Measurements from ENCODE around the gene NOVA2.

NOVA2 gene

GRCh38 chr19:45885556-45886426 lies 87.9 kb downstream of the NOVA2 start, which contains the start of gene IRF2BP1:
Gene IRF2BP1 (minus strand): TSS chr19:45886141. CDS start chr19:45885774, 367 bp downstream.
- peak within 1 kb of the TSS; percentile 89 for H4K12ac ChIP-seq (ENCODE audit: low read depth, low read length)
- H4K8ac ChIP-seq (ENCODE audit: low read depth, low read length) = peak within 1 kb of the TSS; percentile 88
- peaks cover 5% of the 10 kb centered on the region for H3K9me3 ChIP-seq (ENCODE audit: insufficient read depth, low read depth, low read length)
- H3K27ac ChIP-seq (ENCODE audit: low read depth, low read length) = peak within 1 kb of the TSS; percentile 80
- no peaks in the 10 kb centered on the region for H3K27me3 ChIP-seq (ENCODE audit: insufficient read depth, low read length)
- H2AFZ ChIP-seq (ENCODE audit: insufficient read depth, low read length, poor library complexity) = peak within 1 kb of the TSS; percentile 47
- H3K9ac ChIP-seq (ENCODE audit: low read length) = peak within 1 kb of the TSS; percentile 83
- no peak within 1 kb of the TSS for H2BK12ac ChIP-seq (ENCODE audit: low read length)
- H3K14ac ChIP-seq (ENCODE audit: low read length) = peak within 1 kb of the TSS; percentile 73
- H4K91ac ChIP-seq (ENCODE audit: low read depth, low read length) = peak within 1 kb of the TSS; percentile 78
- H2BK120ac ChIP-seq (ENCODE audit: insufficient read depth, low read length, poor library complexity) = peak within 1 kb of the TSS; percentile 70
- DNase-seq = peak; percentile 91 to 97
- no peak within 1 kb of the TSS for H3K23ac ChIP-seq (ENCODE audit: low read length)
- peaks cover 3% of the 10 kb centered on the region for H3K79me2 ChIP-seq (ENCODE audit: control insufficient read depth, insufficient read depth, low read length, poor library complexity)
- peak within 1 kb of the TSS; percentile 10 for H2AK5ac ChIP-seq (ENCODE audit: low read length)
- no CpG with 5 or more reads among the region's 107 CpGs for WGBS (ENCODE audit: extremely low coverage, insufficient coverage, insufficient read length)
- H3K4ac ChIP-seq (ENCODE audit: low read depth, low read length) = peak within 1 kb of the TSS; percentile 42
- peak within 1 kb of the TSS; percentile 65 for H3K18ac ChIP-seq (ENCODE audit: low read length)
- H3K79me1 ChIP-seq (ENCODE audit: low read length) = peaks cover 21% of the 10 kb centered on the region
- peaks cover 18 to 21% of the 10 kb centered on the region in 2 experiments for H3K36me3 ChIP-seq (ENCODE audit: control insufficient read depth in 1 of 2, insufficient read depth in 2 of 2, low read length in 2 of 2)
- H3K4me2 ChIP-seq (ENCODE audit: low read length) = peak within 1 kb of the TSS; percentile 92
- peak within 1 kb of the TSS; percentile 98 for H3K4me3 ChIP-seq (ENCODE audit: low read depth, low read length)
- peak within 1 kb of the TSS; percentile 67 for H2BK5ac ChIP-seq (ENCODE audit: low read depth, low read length, poor library complexity)
- H3K4me1 ChIP-seq (ENCODE audit: control insufficient read depth in 1 of 2, insufficient read depth in 2 of 2, low read length in 2 of 2) = peaks cover 15 to 21% of the 10 kb centered on the region in 2 experiments

- Histone ChIP-seq H4K8ac (ENCODE audit: low read depth, low read length) (no peak overlapping the region), H4K12ac (ENCODE audit: low read depth, low read length) (no peak overlapping the region), H2BK12ac (ENCODE audit: low read length) (no peak overlapping the region), H3K4me3 (ENCODE audit: low read depth, low read length) (peak overlapping the region; percentile 98), H2BK5ac (ENCODE audit: low read depth, low read length, poor library complexity) (no peak overlapping the region), H4K91ac (ENCODE audit: low read depth, low read length) (peak overlapping the region; percentile 30), H2AFZ (ENCODE audit: insufficient read depth, low read length, poor library complexity) (peak overlapping the region; percentile 35), H3K4me1 (ENCODE audit: control insufficient read depth in 1 of 2, insufficient read depth in 2 of 2, low read length in 2 of 2) (peaks cover 15 to 21% of the 10 kb centered on the region in 2 experiments), H3K18ac (ENCODE audit: low read length) (peak overlapping the region; percentile 36), H3K79me1 (ENCODE audit: low read length) (peaks cover 21% of the 10 kb centered on the region), H3K36me3 (ENCODE audit: control insufficient read depth in 1 of 2, insufficient read depth in 2 of 2, low read length in 2 of 2) (peaks cover 13 to 14% of the 10 kb centered on the region in 2 experiments), H2BK120ac (ENCODE audit: insufficient read depth, low read length, poor library complexity) (no peak overlapping the region), H3K27me3 (ENCODE audit: insufficient read depth, low read length) (no peaks in the 10 kb centered on the region), H3K9me3 (ENCODE audit: insufficient read depth, low read depth, low read length) (peaks cover 5% of the 10 kb centered on the region), H2AK5ac (ENCODE audit: low read length) (no peak overlapping the region), H3K4ac (ENCODE audit: low read depth, low read length) (peak overlapping the region; percentile 41), H3K4me2 (ENCODE audit: low read length) (peak overlapping the region; percentile 92), H3K27ac (ENCODE audit: low read depth, low read length) (peak overlapping the region; percentile 80), H3K9ac (ENCODE audit: low read length) (peak overlapping the region; percentile 83), H3K14ac (ENCODE audit: low read length) (peak overlapping the region; percentile 21), H3K23ac (ENCODE audit: low read length) (no peak overlapping the region), H3K79me2 (ENCODE audit: control insufficient read depth, insufficient read depth, low read length, poor library complexity) (peaks cover 3% of the 10 kb centered on the region)
- DNase-seq = peak in 1 of 2 donors; percentile 43
- no CpG with 5 or more reads among the region's 72 CpGs for WGBS (ENCODE audit: extremely low coverage, insufficient coverage, insufficient read length)
Observed at GRCh38 chr19:45884682-45885555, 88.7 kb downstream of the NOVA2 start.

GRCh38 chr19:45883881-45884681 lies 89.6 kb downstream of the NOVA2 start:
- no CpG with 5 or more reads among the region's 57 CpGs for WGBS (ENCODE audit: extremely low coverage, insufficient coverage, insufficient read length)
- DNase-seq = no peak
- no peaks in the 10 kb centered on the region for H3K27me3 ChIP-seq (ENCODE audit: insufficient read depth, low read length)
- no peak overlapping the region for H3K27ac ChIP-seq (ENCODE audit: low read depth, low read length)
- H3K4me3 ChIP-seq (ENCODE audit: low read depth, low read length) = peak overlapping the region; percentile 54
- no peak overlapping the region for H4K8ac ChIP-seq (ENCODE audit: low read depth, low read length)
- peaks cover 3% of the 10 kb centered on the region for H3K79me2 ChIP-seq (ENCODE audit: control insufficient read depth, insufficient read depth, low read length, poor library complexity)
- H3K79me1 ChIP-seq (ENCODE audit: low read length) = peaks cover 21% of the 10 kb centered on the region
- H3K4ac ChIP-seq (ENCODE audit: low read depth, low read length) = peak overlapping the region; percentile 44
- H2BK120ac ChIP-seq (ENCODE audit: insufficient read depth, low read length, poor library complexity) = no peak overlapping the region
- H3K9ac ChIP-seq (ENCODE audit: low read length) = no peak overlapping the region
- no peak overlapping the region for H2BK5ac ChIP-seq (ENCODE audit: low read depth, low read length, poor library complexity)
- no peak overlapping the region for H3K23ac ChIP-seq (ENCODE audit: low read length)
- no peak overlapping the region for H4K12ac ChIP-seq (ENCODE audit: low read depth, low read length)
- peaks cover 15 to 21% of the 10 kb centered on the region in 2 experiments for H3K4me1 ChIP-seq (ENCODE audit: control insufficient read depth in 1 of 2, insufficient read depth in 2 of 2, low read length in 2 of 2)
- H3K9me3 ChIP-seq (ENCODE audit: insufficient read depth, low read depth, low read length) = peaks cover 5% of the 10 kb centered on the region
- H3K36me3 ChIP-seq (ENCODE audit: control insufficient read depth in 1 of 2, insufficient read depth in 2 of 2, low read length in 2 of 2) = peaks cover 10 to 12% of the 10 kb centered on the region in 2 experiments
- H3K18ac ChIP-seq (ENCODE audit: low read length) = peak overlapping the region; percentile 39
- no peak overlapping the region for H4K91ac ChIP-seq (ENCODE audit: low read depth, low read length)
- no peak overlapping the region for H3K14ac ChIP-seq (ENCODE audit: low read length)
- peak overlapping the region; percentile 11 for H3K4me2 ChIP-seq (ENCODE audit: low read length)
- no peak overlapping the region for H2BK12ac ChIP-seq (ENCODE audit: low read length)
- peak overlapping the region; percentile 35 for H2AFZ ChIP-seq (ENCODE audit: insufficient read depth, low read length, poor library complexity)
- H2AK5ac ChIP-seq (ENCODE audit: low read length) = no peak overlapping the region
